ENCODE measurements around the gene ITM2A.

- TF ChIP-seq, protein P1, sequence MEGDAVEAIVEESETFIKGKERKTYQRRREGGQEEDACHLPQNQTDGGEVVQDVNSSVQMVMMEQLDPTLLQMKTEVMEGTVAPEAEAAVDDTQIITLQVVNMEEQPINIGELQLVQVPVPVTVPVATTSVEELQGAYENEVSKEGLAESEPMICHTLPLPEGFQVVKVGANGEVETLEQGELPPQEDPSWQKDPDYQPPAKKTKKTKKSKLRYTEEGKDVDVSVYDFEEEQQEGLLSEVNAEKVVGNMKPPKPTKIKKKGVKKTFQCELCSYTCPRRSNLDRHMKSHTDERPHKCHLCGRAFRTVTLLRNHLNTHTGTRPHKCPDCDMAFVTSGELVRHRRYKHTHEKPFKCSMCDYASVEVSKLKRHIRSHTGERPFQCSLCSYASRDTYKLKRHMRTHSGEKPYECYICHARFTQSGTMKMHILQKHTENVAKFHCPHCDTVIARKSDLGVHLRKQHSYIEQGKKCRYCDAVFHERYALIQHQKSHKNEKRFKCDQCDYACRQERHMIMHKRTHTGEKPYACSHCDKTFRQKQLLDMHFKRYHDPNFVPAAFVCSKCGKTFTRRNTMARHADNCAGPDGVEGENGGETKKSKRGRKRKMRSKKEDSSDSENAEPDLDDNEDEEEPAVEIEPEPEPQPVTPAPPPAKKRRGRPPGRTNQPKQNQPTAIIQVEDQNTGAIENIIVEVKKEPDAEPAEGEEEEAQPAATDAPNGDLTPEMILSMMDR (conservative IDR thresholded peaks at IDR 0.05): no peak
- TF ChIP-seq EZH2 (IDR thresholded peaks at IDR 0.05; ENCODE audit: low read depth): no peak
Measured at GRCh38 chrX:79330022-79330421, 37.1 kb downstream of the ITM2A start.
